Activated CD8-positive, alpha-beta T cell treated with anti-CD3 and anti-CD28 coated beads, Interleukin-2, amount 10 ng/mL, durations not matched to agents 7 days and 5 days (primary cell): ENCODE results near the gene EML1. TPM values are rescaled to one million over a fixed set of nuclear protein-coding genes. Genes with fewer than 3 reads are reported as not detected.

Source experiments
- ATAC-seq: fragments of 150-1000 bp; cut with Tn5 transposase; one replicate; pipeline ENCODE4 v1.10.0; 2021; ENCODE audit warnings: moderate library complexity
- CTCF ChIA-PET: fragments of 350-600 bp; sonication (Branson Sonifier 250); formaldehyde crosslinking; loops from one replicate; lab custom pipeline; 2021; ENCODE audit warnings: antibody characterized with exemption; lab: Charles Lee
- POLR2A ChIA-PET: fragments of 350-600 bp; sonication (Branson Sonifier 250); formaldehyde crosslinking; loops from one replicate; lab custom pipeline; 2021; ENCODE audit warnings: antibody characterized with exemption; lab: Charles Lee
- DNase-seq: peaks from one replicate; pipeline ENCODE4 v3.0.0-alpha.2; 2020
- H3K27ac Mint-ChIP-seq: one replicate; pipeline ENCODE4 v1.8.0; 2021; ENCODE audit warnings: mild to moderate bottlenecking, mixed read lengths
- H3K27me3 Mint-ChIP-seq: one replicate; pipeline ENCODE4 v1.8.0; 2021; ENCODE audit warnings: low read depth, mixed read lengths
- H3K36me3 Mint-ChIP-seq: one replicate; pipeline ENCODE4 v1.8.0; 2021; ENCODE audit warnings: low read depth, mixed read lengths
- H3K4me1 Mint-ChIP-seq: one replicate; pipeline ENCODE4 v1.8.0; 2021; ENCODE audit warnings: low read depth, mixed read lengths
- H3K4me3 Mint-ChIP-seq: one replicate; pipeline ENCODE4 v1.8.0; 2021; ENCODE audit warnings: mild to moderate bottlenecking, mixed read lengths
- H3K9me3 Mint-ChIP-seq: one replicate; pipeline ENCODE4 v1.8.0; 2022; ENCODE audit warnings: mixed read lengths; ENCODE audit not compliant: insufficient read depth
- total RNA-seq, 2 experiments: library from RNA; stranded (reverse); gene quantifications; one replicate each; pipeline ENCODE4 v1.2.3, GENCODE V29; 2021

The EML1 gene
- total RNA-seq, 2 experiments from 2014 or later = not detected

DNA sequence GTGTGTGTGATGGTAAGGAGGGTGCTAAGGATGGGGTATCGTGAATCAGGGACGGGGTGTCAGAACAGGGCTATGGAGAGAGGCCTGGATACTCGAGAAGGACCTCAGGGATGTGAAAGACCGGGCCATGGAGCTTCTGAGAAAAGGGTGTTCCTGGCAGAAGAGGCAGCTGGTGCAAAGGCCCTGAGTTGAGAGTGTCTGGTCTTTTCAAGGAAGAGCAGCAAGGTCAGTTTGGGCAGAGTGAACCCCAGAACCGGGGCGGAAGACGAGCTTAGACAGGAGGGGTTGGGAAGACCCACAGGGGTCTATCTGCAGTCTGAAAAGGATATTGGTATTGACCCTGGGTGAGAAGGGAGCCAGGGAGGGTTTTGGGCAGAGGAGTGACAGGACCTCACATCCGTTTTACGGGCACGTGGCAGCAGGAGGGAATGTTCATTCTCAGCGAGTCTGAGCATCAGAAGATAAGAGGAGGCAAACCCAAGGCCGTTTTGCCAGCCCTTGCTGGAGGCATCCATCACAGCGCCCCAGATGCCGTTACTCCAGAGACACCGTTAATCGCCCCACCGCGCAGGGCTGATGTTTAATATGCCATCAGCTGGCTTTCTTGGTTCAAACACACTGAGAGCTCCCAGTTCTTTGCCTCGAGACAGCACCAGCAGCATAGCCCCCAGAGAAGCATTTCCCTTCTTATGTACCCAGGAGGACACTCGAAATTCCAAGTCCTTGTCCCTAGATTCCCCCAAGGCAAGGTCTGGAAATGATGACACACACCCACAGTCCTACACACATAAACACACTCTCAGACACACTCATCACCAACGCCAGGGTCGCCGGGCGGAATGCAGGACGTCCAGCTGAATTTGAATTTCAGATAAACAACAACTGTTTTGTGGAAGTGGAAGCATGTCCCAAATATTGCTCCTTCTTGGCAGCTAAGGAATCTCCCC is 41.4 kb upstream of the EML1 start:
- H3K27ac Mint-ChIP-seq = no peak overlapping the region
- no peaks in the 10 kb centered on the region for H3K36me3 Mint-ChIP-seq
- peaks cover 27% of the 10 kb centered on the region for H3K27me3 Mint-ChIP-seq
- POLR2A ChIA-PET = interaction anchor here (1.0 kb wide), 1 partner anchor 11 kb away, joined by 3 read pairs; no protein-coding TSS in a partner anchor
- ATAC-seq = no peak
- H3K4me1 Mint-ChIP-seq = peaks cover 21% of the 10 kb centered on the region
- no peak overlapping the region for H3K4me3 Mint-ChIP-seq
- CTCF ChIA-PET = no interaction called here
- DNase-seq = no peak
- no peaks in the 10 kb centered on the region for H3K9me3 Mint-ChIP-seq

DNA sequence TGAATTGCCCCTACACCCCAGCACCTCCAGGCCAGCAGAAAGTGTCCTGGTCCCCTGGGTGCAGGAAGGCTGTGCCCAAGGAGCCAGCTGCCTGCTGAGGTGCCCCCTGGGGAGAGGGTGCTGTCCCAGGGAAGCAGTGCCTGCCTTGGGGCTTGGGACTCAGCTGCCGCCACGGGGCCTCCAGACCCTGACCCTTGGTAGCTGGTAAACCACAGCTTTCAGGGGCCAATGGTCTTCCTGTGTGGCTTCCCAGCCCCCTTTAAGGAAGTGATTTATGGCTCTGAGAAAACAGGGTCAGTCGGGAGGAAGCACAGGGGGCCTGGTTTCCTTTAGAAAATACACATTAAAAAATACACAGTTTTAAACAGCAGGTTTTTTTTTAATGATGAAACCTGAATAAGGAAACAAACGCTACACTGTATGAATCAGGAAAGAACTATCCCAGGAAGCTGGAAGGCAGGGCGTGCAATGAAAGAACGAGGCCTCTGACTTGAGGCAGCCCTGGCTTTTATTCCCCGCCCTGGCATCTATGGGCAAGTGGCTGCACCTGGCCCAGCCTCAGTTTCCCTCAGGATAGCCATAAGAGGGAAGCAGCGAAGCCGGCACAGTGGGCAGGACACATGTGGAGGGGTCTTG is 40.6 kb upstream of the EML1 start:
- H3K9me3 Mint-ChIP-seq = no peaks in the 10 kb centered on the region
- H3K4me1 Mint-ChIP-seq = peaks cover 20% of the 10 kb centered on the region
- CTCF ChIA-PET = no interaction called here
- H3K36me3 Mint-ChIP-seq = no peaks in the 10 kb centered on the region
- H3K27me3 Mint-ChIP-seq = peaks cover 27% of the 10 kb centered on the region
- POLR2A ChIA-PET = interaction anchor here (1.0 kb wide), 1 partner anchor 12 kb away, joined by 3 read pairs; no protein-coding TSS in a partner anchor
- H3K4me3 Mint-ChIP-seq = no peak overlapping the region
- ATAC-seq (no peak), DNase-seq (no peak)
- no peak overlapping the region for H3K27ac Mint-ChIP-seq

- no peak overlapping the region for H3K27ac Mint-ChIP-seq
- H3K36me3 Mint-ChIP-seq = no peaks in the 10 kb centered on the region
- ChIA-PET CTCF (no interaction called here), POLR2A (no interaction called here)
- H3K27me3 Mint-ChIP-seq = peaks cover 27% of the 10 kb centered on the region
- H3K4me3 Mint-ChIP-seq = no peak overlapping the region
- H3K9me3 Mint-ChIP-seq = no peaks in the 10 kb centered on the region
- peaks cover 20% of the 10 kb centered on the region for H3K4me1 Mint-ChIP-seq
- ATAC-seq (no peak), DNase-seq (no peak)
These were observed 39.7 kb upstream of the EML1 start for GRCh38 chr14:99753225-99754140.

DNA sequence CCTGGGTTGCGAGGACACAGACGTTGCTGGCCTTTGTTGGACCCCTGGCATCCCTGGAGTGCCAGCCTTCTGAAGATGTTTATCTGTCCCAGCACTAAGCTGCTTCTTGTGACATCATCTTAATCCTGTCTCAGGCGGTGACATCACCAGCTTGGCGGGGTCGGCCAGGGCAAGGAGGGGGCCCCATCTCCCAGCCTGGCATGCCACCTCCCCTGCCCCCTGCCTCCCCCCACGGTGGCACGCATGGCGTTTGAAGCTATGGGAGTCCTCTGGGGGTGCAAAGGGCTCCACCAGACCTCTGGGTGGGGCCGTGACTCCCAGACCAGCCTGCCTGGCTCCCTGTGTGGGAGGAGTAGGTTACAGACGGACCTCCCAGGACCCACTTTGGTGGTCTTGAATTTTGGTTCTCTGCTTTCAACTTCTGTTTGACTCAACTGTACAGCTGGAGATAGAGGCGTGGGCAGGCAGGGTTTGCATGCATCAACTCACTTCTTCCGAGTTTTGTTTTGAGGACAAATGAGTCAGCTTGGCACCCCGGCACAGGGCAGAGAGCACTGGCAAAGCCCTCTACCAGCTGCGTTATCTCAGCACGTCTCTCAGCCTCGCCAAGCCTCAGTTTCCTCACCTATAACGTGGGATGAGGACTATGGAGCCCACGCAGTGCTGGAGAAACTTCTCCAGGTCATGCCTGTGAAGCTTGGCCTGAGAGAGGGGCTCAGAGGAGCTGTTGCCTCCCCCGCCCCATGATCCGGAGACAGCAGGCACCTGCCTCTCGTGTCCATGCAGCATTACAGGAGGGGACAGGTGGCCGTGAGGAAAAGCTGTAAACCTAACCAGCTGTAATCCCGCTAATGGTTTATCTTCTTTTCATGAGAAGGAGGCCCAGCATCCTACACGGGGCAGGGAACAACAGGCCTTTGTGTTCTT is 38.8 kb upstream of the EML1 start:
- H3K27ac Mint-ChIP-seq = no peak overlapping the region
- no peak for ATAC-seq
- no peak overlapping the region for H3K4me3 Mint-ChIP-seq
- CTCF ChIA-PET = interaction anchor here (1.7 kb wide), 1 partner anchor 24 kb away, joined by 7 read pairs; no protein-coding TSS in a partner anchor
- peaks cover 27% of the 10 kb centered on the region for H3K27me3 Mint-ChIP-seq
- no peak for DNase-seq
- POLR2A ChIA-PET = no interaction called here
- peaks cover 20% of the 10 kb centered on the region for H3K4me1 Mint-ChIP-seq
- no peaks in the 10 kb centered on the region for H3K9me3 Mint-ChIP-seq
- no peaks in the 10 kb centered on the region for H3K36me3 Mint-ChIP-seq

- Mint-ChIP-seq H3K4me1 (peaks cover 21% of the 10 kb centered on the region), H3K4me3 (no peak overlapping the region), H3K9me3 (no peaks in the 10 kb centered on the region), H3K36me3 (no peaks in the 10 kb centered on the region), H3K27me3 (peaks cover 27% of the 10 kb centered on the region), H3K27ac (no peak overlapping the region)
- no peak for DNase-seq
- ChIA-PET POLR2A (no interaction called here), CTCF (interaction anchor here (1.7 kb wide), 1 partner anchor 25 kb away, joined by 7 read pairs; no protein-coding TSS in a partner anchor)
- ATAC-seq = no peak
These were observed 38.2 kb upstream of the EML1 start for GRCh38 chr14:99755068-99755405.

- no peak overlapping the region for H3K27ac Mint-ChIP-seq
- peaks cover 22% of the 10 kb centered on the region for H3K4me1 Mint-ChIP-seq
- no peaks in the 10 kb centered on the region for H3K36me3 Mint-ChIP-seq
- ChIA-PET CTCF (interaction anchor here (1.7 kb wide), 1 partner anchor 26 kb away, joined by 7 read pairs; no protein-coding TSS in a partner anchor), POLR2A (no interaction called here)
- H3K9me3 Mint-ChIP-seq = no peaks in the 10 kb centered on the region
- no peak overlapping the region for H3K4me3 Mint-ChIP-seq
- DNase-seq = no peak
- peaks cover 27% of the 10 kb centered on the region for H3K27me3 Mint-ChIP-seq
- ATAC-seq = no peak
These were observed 37.3 kb upstream of the EML1 start for GRCh38 chr14:99755629-99756603.

DNA sequence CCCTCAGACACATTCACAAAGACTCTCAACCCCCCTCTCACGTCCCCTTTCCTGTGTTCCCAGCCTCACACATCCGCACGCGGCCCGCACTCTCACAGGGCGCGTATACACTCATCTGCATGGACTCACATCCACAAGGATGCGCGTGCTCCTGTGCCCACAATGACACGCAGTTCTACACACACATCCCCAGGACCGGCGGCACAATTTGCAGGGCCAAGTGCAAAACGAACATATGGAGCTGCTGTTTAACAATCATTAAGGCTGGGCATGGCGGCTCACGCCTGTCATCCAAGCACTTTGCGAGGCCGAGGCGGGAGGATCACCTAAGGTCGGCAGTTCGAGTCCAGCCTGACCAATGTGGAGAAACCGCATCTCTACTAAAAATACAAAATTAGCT is 36.4 kb upstream of the EML1 start:
- DNase-seq (no peak), ATAC-seq (no peak)
- peaks cover 18% of the 10 kb centered on the region for H3K27me3 Mint-ChIP-seq
- no peak overlapping the region for H3K4me3 Mint-ChIP-seq
- ChIA-PET POLR2A (no interaction called here), CTCF (no interaction called here)
- no peaks in the 10 kb centered on the region for H3K36me3 Mint-ChIP-seq
- H3K27ac Mint-ChIP-seq = no peak overlapping the region
- H3K9me3 Mint-ChIP-seq = no peaks in the 10 kb centered on the region
- peaks cover 18% of the 10 kb centered on the region for H3K4me1 Mint-ChIP-seq

DNA sequence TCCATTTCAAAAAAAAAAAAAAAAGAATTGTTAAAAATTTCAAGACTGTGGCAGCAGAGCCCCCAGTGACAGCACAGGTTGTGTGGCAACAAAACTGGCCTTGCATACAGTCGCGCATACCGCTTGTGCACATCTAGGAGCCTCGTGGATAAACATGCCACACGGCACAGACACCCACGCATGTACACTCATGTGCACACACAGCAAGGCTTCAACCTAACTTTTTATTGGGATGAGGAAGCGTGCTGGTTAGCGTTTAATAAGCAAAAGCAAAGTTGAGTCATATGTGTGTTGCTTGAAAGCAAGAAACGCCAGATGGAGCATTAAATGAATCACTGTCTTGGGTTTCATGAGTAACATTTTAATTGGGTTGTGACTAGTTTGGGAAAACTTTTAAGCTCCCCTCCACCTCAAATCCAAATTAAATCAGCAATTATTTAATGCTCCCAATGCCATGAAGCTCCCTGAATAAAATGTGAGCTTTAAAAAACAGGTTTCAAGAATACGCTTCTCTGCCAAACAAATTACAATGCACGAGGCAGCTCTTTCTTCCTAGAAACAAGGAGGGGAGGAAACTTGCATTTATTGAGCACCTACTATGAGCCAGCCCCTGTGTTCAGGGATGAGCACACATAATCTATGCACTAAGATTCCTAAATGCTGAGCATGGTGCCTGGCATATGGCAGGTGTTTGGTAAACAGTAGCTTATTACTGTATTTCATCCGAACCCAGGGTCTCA is 35.7 kb upstream of the EML1 start:
- Mint-ChIP-seq H3K27me3 (peaks cover 12% of the 10 kb centered on the region), H3K36me3 (no peaks in the 10 kb centered on the region), H3K27ac (no peak overlapping the region), H3K4me3 (no peak overlapping the region), H3K9me3 (no peaks in the 10 kb centered on the region), H3K4me1 (peaks cover 11% of the 10 kb centered on the region)
- DNase-seq = no peak
- ChIA-PET POLR2A (no interaction called here), CTCF (no interaction called here)
- no peak for ATAC-seq

DNA sequence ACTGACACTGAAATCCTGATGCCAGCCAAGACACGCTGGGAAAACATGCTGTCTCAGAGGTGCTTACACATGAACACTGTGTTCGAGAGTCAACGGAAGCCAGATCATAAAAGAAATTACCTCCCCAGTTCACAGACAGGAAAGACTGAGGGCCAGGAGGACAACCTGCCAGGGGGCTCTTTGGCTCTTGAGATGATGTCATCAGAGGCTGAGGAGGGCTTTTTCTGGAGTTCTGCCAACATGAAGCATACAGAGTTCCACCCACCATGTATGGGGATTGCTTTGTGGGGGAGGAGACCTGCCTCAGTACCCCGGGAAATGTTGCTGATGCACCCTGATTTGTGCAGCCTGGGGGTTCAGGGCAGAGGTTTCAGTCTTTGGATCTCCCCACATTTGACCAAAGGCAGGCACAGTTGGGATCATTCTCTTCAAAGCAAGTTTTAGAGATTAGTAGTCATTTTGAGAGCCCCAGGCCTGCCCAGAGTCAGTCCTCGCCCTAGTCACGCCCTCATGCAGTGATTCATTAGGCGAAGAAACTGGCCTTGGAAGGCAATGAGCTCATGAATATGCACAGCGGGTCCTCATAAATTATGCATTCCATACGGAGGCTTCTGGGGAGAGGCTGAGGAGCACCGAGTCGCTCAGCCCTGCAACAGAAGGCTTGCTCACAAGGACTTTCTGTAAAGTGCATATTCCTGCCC is 34.9 kb upstream of the EML1 start:
- CTCF ChIA-PET = no interaction called here

More for the DNA sequence above, 34.9 kb upstream of the EML1 start:
- no peak overlapping the region for H3K4me3 Mint-ChIP-seq
- H3K9me3 Mint-ChIP-seq = no peaks in the 10 kb centered on the region
- no peaks in the 10 kb centered on the region for H3K36me3 Mint-ChIP-seq
- H3K4me1 Mint-ChIP-seq = peaks cover 6% of the 10 kb centered on the region
- no peak for DNase-seq
- H3K27me3 Mint-ChIP-seq = peaks cover 10% of the 10 kb centered on the region
- no peak overlapping the region for H3K27ac Mint-ChIP-seq
- no peak for ATAC-seq
- POLR2A ChIA-PET = interaction anchor here (0.6 kb wide), 1 partner anchor 1043 kb away, joined by 3 read pairs; no protein-coding TSS in a partner anchor
